SIG-M5 treated with dmso at 0.1 percent for 504 hours (cell line): ENCODE measurements around the gene PLTP.
A peak's percentile ranks its signal among the peaks of the same experiment; 100 is the strongest.
"Not testable (repeated sequence)": the region's sequence is repeated elsewhere in the genome, so short reads cannot be mapped to it uniquely, and the experiment has no call there.

Experiments
- DNase-seq: peaks from one replicate; lab custom pipeline; 2025; ENCODE audit not compliant: unreplicated experiment; lab: John Stamatoyannopoulos, UW

Gene PLTP

GRCh38 chr20:45880988-45881788 lies 30.8 kb downstream of the PLTP start, which contains the start of gene ZSWIM1:
TSS of gene ZSWIM1 (plus strand) at chr20:45881227. CDS start at chr20:45882593, 1,366 bp downstream.
- DNase-seq: peak; percentile 99

GRCh38 chr20:45878076-45878761 lies 33.7 kb downstream of the PLTP start:
- no peak for DNase-seq

GRCh38 chr20:45874576-45874975 lies 37.4 kb downstream of the PLTP start:
- no peak for DNase-seq

GRCh38 chr20:45874104-45874481 lies 37.9 kb downstream of the PLTP start:
- not testable (repeated sequence) for DNase-seq

GRCh38 chr20:45873409-45874103 lies 38.4 kb downstream of the PLTP start:
- no peak for DNase-seq

GRCh38 chr20:45872626-45873025 lies 39.3 kb downstream of the PLTP start:
- peak; percentile 40 for DNase-seq

GRCh38 chr20:45867819-45868176 lies 44.2 kb downstream of the PLTP start:
- no peak for DNase-seq

- no peak for DNase-seq
These were observed 44.7 kb downstream of the PLTP start for GRCh38 chr20:45867136-45867818.

- DNase-seq: no peak
These were observed 45.5 kb downstream of the PLTP start for GRCh38 chr20:45866454-45866853.

GRCh38 chr20:45863543-45864470 lies 48.1 kb downstream of the PLTP start:
- no peak for DNase-seq

- DNase-seq: no peak
These were observed 50.5 kb downstream of the PLTP start for GRCh38 chr20:45861221-45862075.

- no peak for DNase-seq
These were observed 51.3 kb downstream of the PLTP start for GRCh38 chr20:45860560-45861220.

GRCh38 chr20:45859916-45860315 lies 52.0 kb downstream of the PLTP start:
- DNase-seq: no peak

GRCh38 chr20:45857882-45858216 lies 54.1 kb downstream of the PLTP start:
- peak; percentile 71 for DNase-seq

- DNase-seq: peak; percentile 100
These were observed 54.7 kb downstream of the PLTP start, which contains the start of the genes ACOT8 and ZSWIM3 for GRCh38 chr20:45857114-45857881. TSS of gene ACOT8 (minus strand) at chr20:45857392. CDS start at chr20:45857315, 77 bp downstream. TSS of gene ZSWIM3 (plus strand) at chr20:45857614. CDS start at chr20:45857826, 212 bp downstream.

GRCh38 chr20:45853484-45853883 lies 58.5 kb downstream of the PLTP start:
- no peak for DNase-seq

- DNase-seq: no peak
These were observed 59.6 kb downstream of the PLTP start for GRCh38 chr20:45852326-45852725.

GRCh38 chr20:45851501-45851900 lies 60.5 kb downstream of the PLTP start:
- no peak for DNase-seq
